Calu3 (cell line): ENCODE measurements around the gene SPECC1. TPM values are rescaled to one million over a fixed set of nuclear protein-coding genes. Genes with fewer than 3 reads are reported as not detected.
"Not testable (repeated sequence)": the region's sequence is repeated elsewhere in the genome, so short reads cannot be mapped to it uniquely, and the experiment has no call there.

ENCODE experiments used
- BruUV-seq: library from RNA; stranded (reverse); fragments of 400-500 nt; replicated peaks from 2 replicates; lab custom pipeline; 2021; lab: Mats Ljungman, UMichigan
- CTCF ChIA-PET: fragments of 300-600 bp; sonication (Branson Sonifier 250); formaldehyde crosslinking; loops from one replicate; lab custom pipeline; 2022; ENCODE audit warnings: antibody characterized with exemption; lab: Charles Lee
- DNase-seq: peaks from one replicate; pipeline ENCODE4 v3.0.0; 2022
- H3K27ac Mint-ChIP-seq: one replicate; pipeline ENCODE4 v1.8.0; 2022; ENCODE audit warnings: mixed read lengths; ENCODE audit not compliant: unreplicated experiment
- H3K27me3 Mint-ChIP-seq: one replicate; pipeline ENCODE4 v1.8.0; 2022; ENCODE audit warnings: mixed read lengths; ENCODE audit not compliant: unreplicated experiment
- H3K36me3 Mint-ChIP-seq: one replicate; pipeline ENCODE4 v1.8.0; 2022; ENCODE audit warnings: mild to moderate bottlenecking, moderate library complexity, mixed read lengths; ENCODE audit not compliant: insufficient read depth, unreplicated experiment
- H3K4me1 Mint-ChIP-seq: one replicate; pipeline ENCODE4 v1.8.0; 2022; ENCODE audit warnings: mild to moderate bottlenecking, low read depth, mixed read lengths; ENCODE audit not compliant: unreplicated experiment
- H3K4me3 Mint-ChIP-seq: one replicate; pipeline ENCODE4 v1.8.0; 2022; ENCODE audit warnings: mild to moderate bottlenecking, low read depth, moderate library complexity, mixed read lengths; ENCODE audit not compliant: unreplicated experiment
- H3K9me3 Mint-ChIP-seq: one replicate; pipeline ENCODE4 v1.8.0; 2022; ENCODE audit warnings: low read depth, mixed read lengths; ENCODE audit not compliant: unreplicated experiment
- intact Hi-C: fragments of 100-400 bp; cut with micrococcal nuclease; formaldehyde crosslinking; loops from one replicate; pipeline ENCODE4 v1.10.0; 2022; ENCODE audit not compliant: unreplicated experiment
- total RNA-seq: library from RNA; stranded (reverse); gene quantifications from 2 replicates; pipeline ENCODE4 v1.2.3, GENCODE V29; 2022
- TF ChIP-seq, protein P1 (sequence below): fragments of 200-600 bp; IDR thresholded peaks from one replicate; pipeline ENCODE4 v1.8.0; 2022; ENCODE audit warnings: antibody characterized with exemption; ENCODE audit not compliant: unreplicated experiment

SPECC1 gene
- total RNA-seq, 1 experiment from 2014 or later, result 53.5 TPM

DNA sequence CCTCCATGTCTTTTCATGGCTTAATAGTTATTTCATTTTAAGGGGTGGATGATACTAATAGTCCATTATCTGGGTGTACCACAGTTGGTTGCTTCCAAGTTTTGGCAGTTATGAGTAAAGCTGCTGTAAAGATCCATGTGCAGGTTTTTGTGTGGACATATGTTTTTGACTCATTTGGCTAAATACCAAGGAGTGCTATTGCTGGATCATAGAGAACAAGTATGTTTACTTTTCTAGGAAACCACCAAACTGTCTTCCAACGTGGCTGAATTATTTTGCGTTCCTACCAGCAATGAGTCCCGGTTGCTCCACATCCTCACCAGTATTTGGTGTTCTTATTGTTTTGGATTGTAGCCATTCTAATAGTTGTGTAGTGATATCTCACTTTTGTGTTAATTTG, 181.9 kb downstream of the SPECC1 start:
- no peaks in the 10 kb centered on the region for H3K9me3 Mint-ChIP-seq
- DNase-seq, result no peak
- TF ChIP-seq, protein P1, sequence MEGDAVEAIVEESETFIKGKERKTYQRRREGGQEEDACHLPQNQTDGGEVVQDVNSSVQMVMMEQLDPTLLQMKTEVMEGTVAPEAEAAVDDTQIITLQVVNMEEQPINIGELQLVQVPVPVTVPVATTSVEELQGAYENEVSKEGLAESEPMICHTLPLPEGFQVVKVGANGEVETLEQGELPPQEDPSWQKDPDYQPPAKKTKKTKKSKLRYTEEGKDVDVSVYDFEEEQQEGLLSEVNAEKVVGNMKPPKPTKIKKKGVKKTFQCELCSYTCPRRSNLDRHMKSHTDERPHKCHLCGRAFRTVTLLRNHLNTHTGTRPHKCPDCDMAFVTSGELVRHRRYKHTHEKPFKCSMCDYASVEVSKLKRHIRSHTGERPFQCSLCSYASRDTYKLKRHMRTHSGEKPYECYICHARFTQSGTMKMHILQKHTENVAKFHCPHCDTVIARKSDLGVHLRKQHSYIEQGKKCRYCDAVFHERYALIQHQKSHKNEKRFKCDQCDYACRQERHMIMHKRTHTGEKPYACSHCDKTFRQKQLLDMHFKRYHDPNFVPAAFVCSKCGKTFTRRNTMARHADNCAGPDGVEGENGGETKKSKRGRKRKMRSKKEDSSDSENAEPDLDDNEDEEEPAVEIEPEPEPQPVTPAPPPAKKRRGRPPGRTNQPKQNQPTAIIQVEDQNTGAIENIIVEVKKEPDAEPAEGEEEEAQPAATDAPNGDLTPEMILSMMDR, result no peak
- H3K36me3 Mint-ChIP-seq, result no peaks in the 10 kb centered on the region
- no peaks in the 10 kb centered on the region for H3K27me3 Mint-ChIP-seq
- H3K4me1 Mint-ChIP-seq, result peaks cover 35% of the 10 kb centered on the region
- H3K4me3 Mint-ChIP-seq, result no peak overlapping the region
- no peak overlapping the region for H3K27ac Mint-ChIP-seq
- intact Hi-C loops, result no loop called here
- no TSS peak for BruUV-seq
- CTCF ChIA-PET, result interaction anchor here (0.6 kb wide), 1 partner anchor 69 kb away, joined by 3 read pairs; no protein-coding TSS in a partner anchor

DNA sequence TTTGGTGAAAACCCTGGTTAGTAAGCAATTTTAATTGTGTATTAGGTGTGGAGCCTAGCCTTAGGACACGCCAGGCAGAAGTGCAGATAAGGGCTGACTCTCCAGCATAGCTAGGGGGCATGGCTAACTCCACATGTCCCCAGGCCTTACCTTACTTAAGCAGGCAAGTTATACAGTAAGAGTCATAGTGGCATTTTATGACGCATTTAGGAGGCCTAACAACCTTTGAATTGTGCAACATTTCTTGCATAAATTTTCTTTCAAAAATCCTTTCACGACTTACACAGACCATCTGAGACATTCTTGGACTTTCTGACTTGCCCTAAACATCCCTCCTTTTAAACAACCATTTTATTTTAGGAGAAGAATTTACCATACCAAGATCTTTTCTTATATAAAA, 187.1 kb downstream of the SPECC1 start:
- CTCF ChIA-PET, BruUV-seq, H3K9me3 Mint-ChIP-seq: not testable (repeated sequence)

DNA sequence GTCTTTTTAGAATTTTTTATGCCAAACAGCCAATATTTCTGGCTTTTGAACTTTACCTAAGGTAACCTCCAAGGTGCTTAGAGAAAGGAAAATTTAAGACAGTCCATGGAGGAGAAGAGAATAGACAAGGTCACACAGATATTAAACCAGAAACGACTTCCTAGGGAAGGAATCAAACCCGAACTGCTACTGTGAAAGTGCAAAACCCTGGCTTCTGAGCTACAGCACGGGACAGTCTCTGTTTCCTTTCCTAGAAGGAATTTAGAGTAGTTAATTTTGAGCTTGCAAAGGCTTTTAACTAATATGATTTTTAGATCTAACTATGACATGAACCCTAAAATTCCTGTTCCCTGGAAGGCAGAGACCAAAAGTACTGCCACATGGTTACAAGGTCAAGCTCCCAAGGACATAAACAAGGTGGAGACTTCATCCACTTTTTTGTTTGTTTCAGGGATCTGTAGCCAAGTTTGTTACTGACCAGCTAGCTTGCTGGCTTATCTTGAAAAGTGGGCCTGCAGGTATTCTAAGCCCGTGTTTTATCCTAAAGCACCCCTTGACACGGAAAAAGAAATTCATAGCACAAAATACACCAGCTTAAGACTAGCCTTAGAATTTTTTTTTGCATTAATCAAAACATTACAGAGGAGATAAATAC, 188.2 kb downstream of the SPECC1 start:
- CTCF ChIA-PET, result no interaction called here
- Mint-ChIP-seq H3K4me1 (peaks cover 14% of the 10 kb centered on the region), H3K4me3 (no peak overlapping the region), H3K27ac (no peak overlapping the region), H3K9me3 (no peaks in the 10 kb centered on the region), H3K27me3 (no peaks in the 10 kb centered on the region), H3K36me3 (no peaks in the 10 kb centered on the region)
- no peak for DNase-seq
- BruUV-seq, result no TSS peak
- intact Hi-C loops, result no loop called here
- TF ChIP-seq, protein P1, result no peak

More for the DNA sequence above, 187.1 kb downstream of the SPECC1 start:
- H3K27ac Mint-ChIP-seq, H3K4me3 Mint-ChIP-seq, H3K36me3 Mint-ChIP-seq, intact Hi-C loops, H3K27me3 Mint-ChIP-seq, DNase-seq: not testable (repeated sequence)
- H3K4me1 Mint-ChIP-seq, result peaks cover 21% of the 10 kb centered on the region

DNA sequence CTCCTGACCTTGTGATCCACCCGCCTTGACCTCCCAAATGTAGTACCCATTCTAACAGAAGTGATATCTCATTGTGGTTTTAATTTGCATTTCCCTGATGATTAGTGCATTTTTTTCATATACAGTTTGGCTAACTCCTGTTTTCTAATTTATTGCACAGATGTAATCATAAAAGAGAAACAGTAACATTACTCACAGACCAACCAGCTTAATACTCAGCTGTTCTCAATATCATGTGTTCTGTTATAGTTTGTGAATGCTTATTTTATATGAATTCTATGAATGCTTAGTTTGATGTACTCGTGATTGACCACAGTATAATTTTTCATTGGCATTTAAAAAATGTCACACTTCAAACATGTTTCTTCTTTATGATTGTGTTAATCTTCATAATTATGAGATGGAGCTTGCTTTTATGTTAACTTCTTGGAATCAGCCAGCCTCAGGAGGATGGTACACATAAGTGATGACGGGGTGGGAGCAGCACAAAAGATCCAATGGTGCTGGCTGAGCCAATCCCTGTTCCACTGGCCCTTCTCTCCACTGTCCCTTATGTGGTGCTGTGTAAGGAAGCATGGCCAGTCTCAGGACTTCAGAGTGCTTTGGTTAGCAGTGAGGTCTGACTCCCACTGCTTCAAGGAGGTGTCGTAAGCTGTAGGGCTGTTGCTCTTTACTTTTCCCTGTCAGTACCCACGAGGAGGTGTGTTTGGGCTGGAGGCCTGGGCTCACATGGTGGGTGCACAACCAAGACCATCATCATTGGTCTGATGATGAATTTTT, 191.0 kb downstream of the SPECC1 start:
- H3K4me1 Mint-ChIP-seq, result peaks cover 27% of the 10 kb centered on the region
- CTCF ChIA-PET, result no interaction called here
- BruUV-seq, result no TSS peak
- H3K27ac Mint-ChIP-seq, result no peak overlapping the region
- H3K27me3 Mint-ChIP-seq, result no peaks in the 10 kb centered on the region
- peaks cover 7% of the 10 kb centered on the region for H3K36me3 Mint-ChIP-seq
- no peak overlapping the region for H3K4me3 Mint-ChIP-seq
- DNase-seq, result no peak
- intact Hi-C loops, result loop anchor here (10.0 kb wide), 1 partner anchor 45 kb away; no protein-coding TSS in a partner anchor
- TF ChIP-seq, protein P1, result no peak
- no peaks in the 10 kb centered on the region for H3K9me3 Mint-ChIP-seq
